ENCODE measurements around the gene PDHX.
"Not testable (repeated sequence)": the region's sequence is repeated elsewhere in the genome, so short reads cannot be mapped to it uniquely, and the experiment has no call there.

Gene PDHX

DNA sequence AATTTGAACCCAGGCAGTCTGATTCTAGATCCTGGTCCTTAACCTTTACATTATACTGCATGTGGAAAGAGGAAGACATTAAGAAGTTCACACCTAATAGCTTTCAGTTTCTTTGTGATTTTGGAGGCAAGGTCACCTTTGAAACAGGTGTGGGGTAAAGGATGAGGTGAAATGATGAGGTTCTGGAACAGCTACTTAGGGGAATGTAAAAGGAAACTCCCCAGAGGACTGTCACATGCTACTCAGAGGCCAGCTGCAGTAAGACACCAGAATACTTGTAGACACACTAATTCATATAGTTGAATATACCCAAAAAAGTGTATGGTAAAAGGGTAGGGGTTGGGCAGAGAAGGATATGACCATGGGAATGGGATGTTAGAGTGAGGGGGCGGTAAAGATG is 5.6 kb upstream of the PDHX start:
- DNase-seq (ENCODE audit: low read depth in 3 of 3, low spot score in 1 of 3): no peak

DNA sequence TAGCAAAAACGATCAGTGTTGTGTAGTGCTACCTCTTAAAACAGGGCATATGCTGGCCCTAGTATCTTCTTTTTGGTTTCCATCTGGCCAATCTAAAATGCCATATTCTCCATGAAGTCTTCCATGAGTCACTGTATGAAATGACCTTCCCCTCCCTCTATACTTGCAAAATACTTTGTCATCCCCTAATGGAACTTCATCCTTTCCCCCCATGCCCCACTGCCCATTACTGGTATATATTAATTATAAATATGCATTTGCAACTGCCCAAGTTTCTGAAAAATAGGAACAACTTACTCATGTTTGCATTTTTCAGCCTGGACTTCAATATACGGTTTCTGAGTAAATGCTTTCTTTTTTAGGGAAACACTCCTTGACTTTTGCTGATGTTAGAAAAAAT is 4.7 kb upstream of the PDHX start:
- no peak for DNase-seq (ENCODE audit: low read depth in 3 of 3, low spot score in 1 of 3)

DNA sequence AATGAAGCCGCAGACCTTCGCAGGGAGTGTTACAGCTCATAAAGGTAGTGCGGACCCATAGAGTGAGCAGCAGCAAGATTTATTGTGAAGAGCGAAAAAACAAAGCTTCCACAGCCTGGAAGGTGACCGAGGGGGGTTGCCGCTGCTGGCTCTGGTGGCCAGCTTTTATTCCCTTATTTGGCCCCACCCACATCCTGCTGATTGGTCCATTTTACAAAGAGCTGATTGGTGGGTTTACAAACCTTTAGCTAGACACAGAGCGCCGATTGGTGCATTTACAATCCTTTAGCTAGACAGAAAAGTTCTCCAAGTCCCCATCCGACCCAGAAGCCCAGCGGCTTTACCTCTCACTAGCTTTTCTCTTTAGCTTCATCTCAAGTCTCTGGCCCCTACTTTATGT is 2.9 kb upstream of the PDHX start:
- not testable (repeated sequence) for DNase-seq (ENCODE audit: low read depth in 3 of 3, low spot score in 1 of 3)

DNA sequence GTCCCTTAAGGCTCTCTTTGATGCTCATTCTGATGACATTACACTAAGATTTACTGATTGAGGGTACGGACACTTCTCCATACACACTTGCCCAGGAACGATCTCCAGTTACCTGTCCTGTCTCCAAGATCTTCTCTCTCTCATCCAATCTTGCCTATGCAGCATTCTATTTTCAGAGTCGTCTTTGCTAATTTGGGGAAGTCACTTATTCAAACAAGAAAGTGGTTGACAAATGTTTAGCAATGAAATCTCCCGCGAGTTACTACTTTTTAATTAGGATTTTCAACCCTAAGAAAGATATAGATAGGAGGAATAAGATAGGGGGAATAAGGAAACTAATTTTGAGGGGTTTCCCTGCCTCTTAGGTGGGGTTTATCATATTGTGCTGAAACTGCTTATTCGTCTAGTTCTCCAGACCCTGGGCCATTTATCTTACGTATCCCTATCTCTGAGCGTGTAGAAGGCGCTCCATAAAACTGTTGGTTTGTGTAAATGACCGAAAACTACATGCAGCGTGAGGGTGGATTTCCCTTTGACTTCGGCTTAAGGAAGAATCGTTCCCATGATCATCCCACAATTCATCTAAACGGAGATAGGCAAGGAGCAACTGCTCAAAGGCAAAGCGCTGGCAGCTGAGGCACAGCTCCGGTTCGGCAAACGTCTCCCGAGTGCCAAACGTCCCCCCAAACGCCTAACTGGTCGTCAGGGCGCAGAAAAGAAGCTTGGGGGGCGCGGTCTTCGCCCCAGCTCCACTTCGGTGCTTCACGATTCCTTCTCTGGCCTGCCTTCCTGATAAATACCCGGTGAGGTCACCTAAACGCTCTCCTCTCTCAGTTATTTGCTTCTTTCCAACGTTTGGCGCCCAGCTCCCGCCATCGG is 1.0 kb upstream of the PDHX start:
- no peak for DNase-seq (ENCODE audit: low read depth in 3 of 3, low spot score in 1 of 3)

DNA sequence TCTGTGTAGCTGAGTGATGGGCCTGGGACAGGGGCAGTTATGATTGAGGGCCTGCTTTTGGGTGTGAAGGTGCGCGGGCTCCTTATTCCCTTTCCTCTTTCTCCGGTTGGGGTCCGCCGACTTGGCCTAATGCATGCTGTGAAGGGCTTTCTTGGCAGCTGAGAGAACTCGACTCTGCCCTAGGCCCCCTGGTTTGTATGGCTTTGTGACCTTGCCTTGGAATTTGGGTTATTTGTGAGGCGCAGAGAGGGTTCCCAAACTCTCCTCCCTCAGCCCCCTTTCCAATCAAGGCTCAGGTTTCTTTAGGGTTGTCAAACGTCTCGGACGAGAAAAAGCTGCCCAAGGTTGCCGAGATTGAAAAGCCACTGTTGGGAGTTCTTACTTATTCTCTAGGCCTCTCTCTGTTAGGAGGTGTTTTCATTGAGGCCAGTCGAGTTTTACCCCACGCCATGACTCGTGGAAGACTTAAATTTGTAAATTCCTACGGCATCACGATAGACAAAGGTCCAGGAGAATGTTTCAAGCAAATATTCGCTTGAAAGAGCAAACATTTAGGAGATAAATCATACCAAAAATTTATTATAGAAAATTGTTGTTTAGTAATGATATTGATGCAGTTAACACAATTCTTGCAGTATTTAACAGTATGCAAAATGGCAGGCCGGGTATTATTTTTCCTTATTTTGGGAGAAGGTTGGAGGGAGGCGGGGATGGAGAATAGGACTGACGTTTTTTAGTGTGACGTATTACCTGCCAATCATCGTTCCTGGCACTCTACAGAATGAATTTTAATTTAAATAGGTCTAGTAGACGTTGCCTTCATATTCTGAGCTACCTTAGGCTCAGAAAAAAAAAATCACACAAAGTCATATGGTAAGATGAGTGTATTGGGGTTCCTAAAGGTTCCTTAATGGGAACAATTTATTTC is 689 bp downstream of the PDHX start:
- DNase-seq (ENCODE audit: low read depth in 3 of 3, low spot score in 1 of 3): peak in 1 of 3 donors; percentile 4

DNA sequence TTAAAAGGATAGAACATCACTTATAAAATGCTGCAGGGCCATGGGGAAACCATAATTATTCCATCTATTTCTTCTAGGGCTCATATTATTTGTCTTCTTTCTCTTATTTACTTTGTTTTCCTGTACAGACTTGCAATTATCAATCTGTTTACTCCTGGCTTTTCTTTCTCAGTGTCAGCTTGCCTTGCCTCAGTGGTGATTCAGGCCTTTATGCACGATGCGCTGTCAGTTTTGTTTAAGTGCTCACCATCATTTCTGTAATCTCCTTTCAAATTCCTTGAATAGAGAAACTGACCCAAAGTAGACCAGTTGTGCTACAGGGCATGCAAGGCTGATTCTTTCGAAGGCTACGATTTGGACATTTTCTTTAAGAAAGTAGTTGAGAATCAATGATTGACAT is 4.7 kb downstream of the PDHX start:
- DNase-seq (ENCODE audit: low read depth in 3 of 3, low spot score in 1 of 3): no peak

DNA sequence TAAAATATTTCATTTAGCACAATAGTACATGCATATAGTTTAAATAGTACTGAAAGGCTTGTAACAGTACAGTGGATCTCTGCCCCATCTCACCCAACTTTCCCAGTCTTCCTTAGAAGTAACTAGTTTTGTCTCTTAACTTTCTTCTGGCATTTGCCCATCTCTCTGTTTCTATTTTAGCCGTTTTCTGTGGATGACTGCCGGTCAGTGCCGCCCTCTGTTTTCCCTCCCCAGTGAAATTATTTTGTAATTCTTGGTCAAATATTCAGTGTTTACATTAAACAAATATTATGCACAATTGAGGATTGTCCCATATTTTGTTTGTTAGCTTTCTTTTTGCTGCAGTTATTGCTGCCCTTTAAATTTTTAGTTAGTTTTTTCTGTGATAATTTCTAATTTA is 8.3 kb downstream of the PDHX start:
- no peak for DNase-seq (ENCODE audit: low read depth in 3 of 3, low spot score in 1 of 3)

DNA sequence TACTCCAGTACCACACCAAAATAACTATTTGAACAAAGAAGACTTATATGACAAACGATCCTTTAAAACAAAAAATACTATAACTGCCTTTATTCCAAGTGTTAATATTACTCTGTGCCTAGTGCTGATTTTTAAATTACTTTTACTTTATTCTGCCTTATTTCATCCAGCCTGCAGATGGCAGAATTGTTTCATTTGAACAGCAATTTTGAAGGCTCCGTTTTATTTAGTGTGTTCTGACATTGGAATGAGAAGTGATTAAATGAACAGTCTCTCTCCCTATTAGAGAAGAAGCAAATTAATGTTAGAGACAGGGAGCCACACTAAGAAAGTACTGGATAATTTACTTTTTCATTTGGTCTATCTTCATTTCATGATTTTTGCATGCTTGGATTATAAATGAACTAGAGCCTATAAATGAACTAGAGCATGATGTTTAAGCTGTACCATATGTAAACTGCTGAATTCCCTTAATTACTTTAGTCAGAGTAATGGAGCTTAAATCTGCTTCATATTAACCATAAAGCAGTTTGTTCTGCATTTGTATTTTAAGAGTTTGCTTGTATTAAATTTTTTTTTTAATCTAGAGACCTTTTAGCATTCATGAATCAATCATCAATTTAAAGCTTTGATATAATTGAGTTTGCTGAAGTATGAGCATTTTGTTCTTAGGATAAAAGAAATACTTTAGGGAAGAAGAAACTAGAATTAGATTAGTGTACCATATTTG is 9.8 kb downstream of the PDHX start:
- DNase-seq (ENCODE audit: low read depth in 3 of 3, low spot score in 1 of 3): peak in 1 of 3 donors; percentile 13

DNA sequence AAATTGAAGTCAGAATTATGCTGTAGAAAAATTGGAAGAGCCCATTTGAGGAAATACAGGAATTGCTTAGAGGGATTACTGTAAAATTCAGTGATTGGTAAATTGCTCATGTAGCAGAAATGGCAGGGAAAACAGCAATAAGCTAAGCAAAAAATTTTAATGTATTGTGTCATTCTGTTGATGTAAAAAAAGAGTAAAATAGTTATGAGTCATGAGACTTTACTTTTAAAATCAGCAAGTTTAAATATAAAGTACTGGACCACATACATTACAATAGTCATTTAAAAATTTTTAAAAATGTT is 10.4 kb downstream of the PDHX start:
- DNase-seq (ENCODE audit: low read depth in 3 of 3, low spot score in 1 of 3): no peak

DNA sequence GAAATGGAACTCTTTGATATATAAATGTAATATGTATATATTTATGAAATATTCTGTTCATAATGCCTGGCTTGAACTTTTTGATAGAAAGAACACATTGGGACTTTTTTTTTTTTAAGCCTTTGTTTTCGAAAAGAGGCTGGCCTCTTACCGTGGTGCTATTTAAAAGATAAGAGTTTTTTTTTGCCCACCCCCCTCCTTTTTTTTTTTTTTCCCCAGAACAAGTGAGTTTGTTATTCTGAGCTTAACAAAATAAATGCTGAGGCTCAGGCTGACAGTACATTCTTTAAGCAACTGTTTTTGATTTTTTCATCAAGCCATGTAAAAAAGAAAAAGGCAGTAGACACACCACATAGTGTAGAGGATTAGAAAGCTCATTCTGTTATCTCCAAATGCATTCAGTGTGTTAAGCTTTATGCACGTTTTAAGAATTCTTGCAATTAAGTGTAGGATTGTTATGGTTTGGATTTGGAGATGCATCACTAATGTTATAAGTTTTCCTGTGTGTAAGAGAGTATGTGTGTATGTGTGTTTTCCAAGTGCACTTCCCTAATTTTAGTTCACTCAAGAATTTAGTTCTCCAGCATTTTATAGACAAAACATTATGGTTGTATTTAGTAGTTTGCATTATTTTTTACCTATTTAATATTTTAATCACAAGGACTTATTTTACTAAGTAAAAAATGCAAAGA is 12.0 kb downstream of the PDHX start:
- DNase-seq (ENCODE audit: low read depth in 3 of 3, low spot score in 1 of 3): no peak

DNA sequence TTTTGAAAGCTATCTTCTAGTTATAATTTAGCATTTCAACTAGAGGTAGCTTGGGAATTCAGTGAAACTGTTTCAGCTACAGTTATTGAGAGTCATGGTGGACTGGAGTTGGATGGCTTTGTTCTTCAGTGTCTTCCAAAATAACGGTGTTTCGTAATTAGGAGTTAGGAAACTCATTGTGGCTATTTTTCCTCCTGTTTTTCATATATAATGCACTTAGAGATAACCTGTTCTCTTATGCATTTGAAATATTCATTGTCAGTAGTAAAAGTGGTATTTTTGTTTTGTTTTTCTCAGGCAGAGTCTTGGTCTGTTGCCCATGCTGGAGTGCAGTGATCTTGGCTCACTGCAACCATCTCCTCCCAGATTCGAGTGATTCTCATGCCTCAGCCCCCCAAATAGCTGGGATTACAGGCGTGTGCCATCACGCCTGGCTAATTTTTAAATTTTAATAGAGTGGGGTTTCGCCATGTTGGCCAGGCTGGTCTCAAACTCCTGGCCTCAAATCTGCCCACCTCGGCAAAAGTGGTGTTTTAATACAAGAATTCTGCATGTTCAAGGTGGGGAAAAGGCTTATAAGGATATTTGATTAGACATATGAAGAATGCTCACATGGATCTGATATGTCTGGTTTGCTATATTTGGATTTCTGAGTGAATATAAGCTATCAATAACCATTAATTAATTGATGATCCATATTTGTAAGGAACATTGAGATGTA is 12.7 kb downstream of the PDHX start:
- no peak for DNase-seq (ENCODE audit: low read depth in 3 of 3, low spot score in 1 of 3)

DNA sequence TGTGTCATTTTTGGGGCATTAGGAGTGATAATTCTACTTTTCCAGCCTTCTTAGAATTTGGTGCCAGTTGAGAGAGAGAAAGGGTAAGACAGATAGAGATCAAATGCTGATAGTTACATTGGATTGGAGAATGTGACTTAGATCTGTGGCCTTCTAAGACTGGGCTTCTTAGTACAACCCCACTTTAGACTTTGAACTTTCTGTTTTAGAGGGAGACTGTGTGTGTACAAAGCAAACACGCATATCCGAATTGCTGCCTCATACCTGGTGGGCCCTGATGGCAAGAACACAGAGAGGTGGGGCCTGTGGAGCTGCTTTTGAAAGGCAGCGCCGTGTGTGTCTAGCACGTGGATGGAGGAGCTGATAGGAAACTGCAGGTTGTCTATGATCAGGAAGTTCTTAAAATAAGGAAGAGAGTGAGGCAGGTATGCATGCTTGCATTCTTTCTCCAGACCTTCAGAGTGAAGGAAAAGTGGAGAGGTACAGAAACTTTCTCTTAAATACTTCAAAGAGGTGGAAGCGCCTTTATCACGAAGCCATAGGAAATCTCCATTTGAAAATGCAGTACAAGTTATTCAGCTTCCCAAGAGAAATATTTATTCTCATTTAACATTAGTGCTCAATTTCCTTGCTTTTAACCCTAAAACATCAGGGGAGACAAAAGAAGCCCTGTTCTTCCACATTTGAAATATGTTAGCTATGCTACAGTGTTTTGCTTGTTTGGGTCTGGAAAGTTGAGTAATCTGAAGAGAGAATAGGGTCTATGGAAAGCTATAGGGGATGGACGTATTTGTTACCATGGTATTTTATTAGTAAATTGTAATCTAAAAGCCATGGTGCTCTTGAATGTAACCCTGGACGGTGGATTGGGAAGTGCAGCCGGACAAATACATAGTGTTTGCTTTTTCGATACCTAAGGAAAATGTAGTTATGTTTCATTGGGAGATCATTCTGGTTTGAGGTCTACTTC is 13.7 kb downstream of the PDHX start:
- DNase-seq (ENCODE audit: low read depth in 3 of 3, low spot score in 1 of 3): no peak

DNA sequence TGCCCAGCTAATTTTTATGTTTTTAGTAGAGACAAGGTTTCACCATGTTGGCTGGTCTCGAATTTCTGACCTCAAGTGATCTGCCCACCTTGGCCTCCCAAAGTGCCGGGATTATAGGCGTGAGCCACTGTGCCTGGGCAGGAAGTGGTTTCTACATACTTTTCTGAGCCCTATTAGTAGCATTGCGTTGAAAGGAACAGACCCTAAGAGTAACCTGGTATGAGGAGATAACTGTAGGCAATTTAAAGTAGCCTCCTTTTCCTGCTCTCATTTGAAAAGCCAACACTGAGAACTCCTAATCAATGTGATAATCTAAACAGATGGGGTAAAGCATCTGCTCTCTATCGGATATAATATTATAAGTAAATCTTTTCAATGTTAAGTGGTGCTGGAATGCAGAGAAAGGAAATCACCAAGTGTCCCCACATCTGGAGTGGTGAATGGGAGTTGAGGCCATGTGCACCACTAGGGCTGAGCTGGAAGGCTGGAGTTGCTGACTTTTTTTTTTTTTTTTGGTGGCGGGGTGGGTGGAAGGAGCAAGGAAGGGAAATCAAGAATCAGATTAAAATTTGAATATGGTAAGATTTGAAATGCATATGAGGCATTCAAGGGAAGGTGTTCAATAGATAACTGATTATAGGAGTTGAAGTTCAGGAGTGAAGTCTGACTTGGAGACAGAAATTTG is 20.7 kb downstream of the PDHX start:
- DNase-seq (ENCODE audit: low read depth in 3 of 3, low spot score in 1 of 3): no peak

DNA sequence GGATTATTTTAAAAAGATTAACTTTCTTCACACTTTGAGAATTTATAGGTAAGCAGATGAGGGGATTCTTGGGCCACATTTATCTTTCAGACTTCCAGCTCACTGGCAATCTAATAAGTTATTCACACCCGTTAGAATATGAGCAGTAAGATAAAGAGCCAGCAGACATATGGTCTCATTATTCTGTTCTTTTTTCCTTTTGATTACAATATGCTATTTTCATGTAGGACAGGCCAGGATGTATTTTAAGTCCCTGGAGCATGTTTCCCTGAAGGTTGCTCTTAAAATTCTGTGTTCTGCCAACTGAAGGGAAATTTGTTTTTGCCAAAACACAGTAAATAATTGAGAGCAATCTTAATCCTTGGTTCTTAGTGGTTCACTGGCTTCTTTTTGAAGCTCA is 22.2 kb downstream of the PDHX start:
- no peak for DNase-seq (ENCODE audit: low read depth in 3 of 3, low spot score in 1 of 3)

DNA sequence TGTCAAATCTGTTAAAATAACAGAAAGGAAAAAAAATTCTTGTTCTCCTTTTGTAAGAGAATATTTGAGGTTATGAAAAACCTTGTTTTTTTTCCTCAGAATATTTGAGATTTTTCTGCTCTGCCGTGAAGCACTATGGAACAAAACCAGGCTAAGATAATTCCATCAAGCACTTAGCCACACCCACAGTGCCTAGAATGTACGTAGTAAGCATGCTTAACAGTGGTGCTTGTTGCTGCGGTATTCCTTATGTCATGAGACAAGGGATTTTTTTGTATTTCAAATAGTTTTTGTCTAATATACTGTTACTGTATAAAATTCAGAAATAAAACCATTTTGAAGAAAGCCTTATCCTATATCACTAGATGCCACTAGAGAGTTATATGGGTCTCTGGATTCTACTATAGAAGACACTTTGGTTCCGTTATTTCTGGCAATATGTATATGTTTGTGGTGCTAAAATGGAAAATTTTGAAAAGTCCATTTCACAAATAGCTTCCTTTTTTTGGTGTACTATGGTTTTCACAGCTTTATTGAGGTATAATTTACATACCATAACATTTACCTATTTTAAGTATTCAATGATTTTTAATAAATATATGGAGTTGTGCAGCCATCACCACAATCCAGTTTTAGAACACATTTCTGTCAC is 23.7 kb downstream of the PDHX start:
- DNase-seq (ENCODE audit: low read depth in 3 of 3, low spot score in 1 of 3): no peak

DNA sequence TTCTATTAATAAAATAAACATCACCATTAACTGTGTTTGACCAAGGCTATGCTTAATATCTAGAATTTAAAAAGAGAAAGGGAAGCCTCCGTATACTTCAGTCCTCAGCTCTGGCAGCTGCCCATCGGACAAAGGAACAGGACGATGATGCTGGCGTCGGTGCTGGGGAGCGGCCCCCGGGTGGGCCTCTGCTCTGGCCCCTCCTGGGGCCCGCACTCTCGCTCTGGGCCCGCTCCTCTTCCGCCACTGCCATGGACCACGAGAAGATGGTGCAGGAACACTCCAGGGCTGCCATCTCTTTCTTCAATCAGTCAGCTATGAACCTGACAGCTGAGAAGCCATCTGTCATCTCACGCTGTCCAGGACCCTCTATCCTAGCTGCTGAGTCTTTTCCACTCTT is 25.3 kb downstream of the PDHX start:
- no peak for DNase-seq (ENCODE audit: low read depth in 3 of 3, low spot score in 1 of 3)

DNA sequence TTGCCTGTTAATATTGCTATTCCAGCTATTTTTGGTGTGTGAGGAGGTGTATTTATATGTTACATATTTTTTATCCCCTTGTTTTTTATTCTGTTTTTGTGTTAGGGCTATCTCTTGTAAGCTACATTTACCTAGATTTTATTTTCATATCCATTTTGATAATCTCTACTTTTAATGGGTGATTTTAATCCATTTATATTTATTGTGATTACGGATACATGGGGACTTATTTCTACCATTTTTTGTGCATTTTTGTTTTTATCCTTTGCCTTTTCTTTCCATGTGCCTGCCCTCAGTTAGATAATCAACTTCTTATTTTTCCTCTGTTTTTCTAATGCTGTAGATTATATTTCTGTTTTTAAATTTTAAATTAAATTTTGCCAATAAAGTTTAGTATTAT is 28.3 kb downstream of the PDHX start:
- no peak for DNase-seq (ENCODE audit: low read depth in 3 of 3, low spot score in 1 of 3)

DNA sequence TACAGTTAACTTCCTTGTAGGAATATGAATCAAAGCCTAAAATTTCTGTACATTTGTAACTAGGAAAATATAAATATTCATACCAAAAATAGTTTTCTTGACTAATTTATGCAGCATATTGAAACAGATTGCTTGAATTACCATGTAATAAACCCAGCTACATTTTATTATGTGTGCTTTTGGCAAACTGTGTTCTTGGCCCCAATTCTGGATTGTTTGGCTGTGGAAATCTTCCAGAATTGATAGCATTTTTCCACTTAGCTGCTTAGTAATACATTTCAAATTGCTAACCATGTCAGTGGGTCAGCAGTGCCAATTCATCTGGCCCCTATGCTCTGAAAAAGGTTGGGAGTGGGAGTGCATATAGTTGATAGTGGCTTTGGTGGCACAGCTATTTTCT is 32.3 kb downstream of the PDHX start:
- DNase-seq (ENCODE audit: low read depth in 3 of 3, low spot score in 1 of 3): no peak
